Activated CD8-positive, alpha-beta memory T cell treated with anti-CD3 and anti-CD28 coated beads, Interleukin-2, amount 10 ng/mL, durations not matched to agents 7 days and 5 days (primary cell): ENCODE data around the gene STK17A. TPM values are rescaled to one million over a fixed set of nuclear protein-coding genes. Genes with fewer than 3 reads are reported as not detected.

Source experiments
- ATAC-seq: fragments of 150-1000 bp; cut with Tn5 transposase; one replicate; pipeline ENCODE4 v1.10.0; 2021; ENCODE audit warnings: moderate library complexity
- CTCF ChIA-PET: fragments of 350-600 bp; sonication (Branson Sonifier 250); formaldehyde crosslinking; loops from one replicate; lab custom pipeline; 2021; ENCODE audit warnings: antibody characterized with exemption; lab: Charles Lee
- DNase-seq: peaks from one replicate; pipeline ENCODE4 v3.0.0-alpha.2; 2020
- H3K27ac Mint-ChIP-seq: one replicate; pipeline ENCODE4 v1.8.0; 2021; ENCODE audit warnings: mild to moderate bottlenecking, mixed read lengths
- H3K27me3 Mint-ChIP-seq: one replicate; pipeline ENCODE4 v1.8.0; 2021; ENCODE audit warnings: mixed read lengths
- H3K36me3 Mint-ChIP-seq: one replicate; pipeline ENCODE4 v1.8.0; 2021; ENCODE audit warnings: mild to moderate bottlenecking, mixed read lengths
- H3K4me1 Mint-ChIP-seq: one replicate; pipeline ENCODE4 v1.8.0; 2021; ENCODE audit warnings: mixed read lengths
- H3K4me3 Mint-ChIP-seq: one replicate; pipeline ENCODE4 v1.8.0; 2021; ENCODE audit warnings: mild to moderate bottlenecking, moderate library complexity, mixed read lengths
- H3K9me3 Mint-ChIP-seq: one replicate; pipeline ENCODE4 v1.8.0; 2022; ENCODE audit warnings: low read depth, mixed read lengths
- total RNA-seq, 2 experiments: library from RNA; stranded (reverse); gene quantifications; one replicate each; pipeline ENCODE4 v1.2.3, GENCODE V29; 2021

Gene STK17A
- total RNA-seq, 2 experiments from 2014 or later, result 84.9 to 86.1 TPM

- CTCF ChIA-PET, result interaction anchor here (0.7 to 11.3 kb wide), 4 partner anchors 13 to 69 kb away, joined by 3 to 90 read pairs (median 5); partner anchors contain the start of gene STK17A
- ATAC-seq (no peak), DNase-seq (no peak)
- Mint-ChIP-seq H3K27me3 (no peaks in the 10 kb centered on the region), H3K9me3 (no peaks in the 10 kb centered on the region), H3K36me3 (peaks cover 83% of the 10 kb centered on the region), H3K4me1 (peaks cover 82% of the 10 kb centered on the region), H3K27ac (peak overlapping the region; percentile 14), H3K4me3 (no peak overlapping the region)
Measured at GRCh38 chr7:43630482-43630881, 47.6 kb downstream of the STK17A start.

GRCh38 chr7:43631559-43631958, 48.7 kb downstream of the STK17A start:
- peak overlapping the region; percentile 59 for H3K27ac Mint-ChIP-seq

GRCh38 chr7:43632746-43633145, 49.8 kb downstream of the STK17A start:
- Mint-ChIP-seq H3K4me1 (peaks cover 84% of the 10 kb centered on the region), H3K27ac (peak overlapping the region; percentile 54), H3K4me3 (no peak overlapping the region), H3K27me3 (no peaks in the 10 kb centered on the region), H3K36me3 (peaks cover 82% of the 10 kb centered on the region), H3K9me3 (no peaks in the 10 kb centered on the region)
- CTCF ChIA-PET, result interaction anchor here (2.3 to 11.3 kb wide), 2 partner anchors 37 to 48 kb away, joined by 5 to 90 read pairs; partner anchors contain the start of gene STK17A
- DNase-seq (no peak), ATAC-seq (no peak)

More at GRCh38 chr7:43631559-43631958, 48.7 kb downstream of the STK17A start:
- Mint-ChIP-seq H3K4me1 (peaks cover 81% of the 10 kb centered on the region), H3K27me3 (no peaks in the 10 kb centered on the region), H3K36me3 (peaks cover 83% of the 10 kb centered on the region), H3K9me3 (no peaks in the 10 kb centered on the region), H3K4me3 (no peak overlapping the region)
- DNase-seq, result no peak
- CTCF ChIA-PET, result interaction anchor here (0.9 to 11.3 kb wide), 3 partner anchors 20 to 68 kb away, joined by 3 to 90 read pairs (median 3); partner anchors contain the start of gene STK17A
- peak; percentile 49 for ATAC-seq

GRCh38 chr7:43634384-43634783, 51.5 kb downstream of the STK17A start:
- ATAC-seq (no peak), DNase-seq (no peak)
- CTCF ChIA-PET, result interaction anchor here (1.5 to 11.3 kb wide), 4 partner anchors 36 to 204 kb away, joined by 4 to 90 read pairs (median 6); partner anchors contain the start of gene STK17A
- H3K9me3 Mint-ChIP-seq, result no peaks in the 10 kb centered on the region
- H3K4me1 Mint-ChIP-seq, result peaks cover 79% of the 10 kb centered on the region
- H3K36me3 Mint-ChIP-seq, result peaks cover 76% of the 10 kb centered on the region
- H3K4me3 Mint-ChIP-seq, result no peak overlapping the region
- no peak overlapping the region for H3K27ac Mint-ChIP-seq
- no peaks in the 10 kb centered on the region for H3K27me3 Mint-ChIP-seq

- no peak overlapping the region for H3K4me3 Mint-ChIP-seq
- no peak for DNase-seq
- CTCF ChIA-PET, result interaction anchor here (11.3 kb wide), 1 partner anchor 51 kb away, joined by 90 read pairs; the partner anchor contains the start of gene STK17A
- peaks cover 82% of the 10 kb centered on the region for H3K36me3 Mint-ChIP-seq
- H3K27me3 Mint-ChIP-seq, result no peaks in the 10 kb centered on the region
- H3K9me3 Mint-ChIP-seq, result no peaks in the 10 kb centered on the region
- H3K27ac Mint-ChIP-seq, result no peak overlapping the region
- peaks cover 77% of the 10 kb centered on the region for H3K4me1 Mint-ChIP-seq
- no peak for ATAC-seq
Measured at GRCh38 chr7:43636093-43636492, 53.2 kb downstream of the STK17A start.

GRCh38 chr7:43637114-43637806, 54.4 kb downstream of the STK17A start:
- Mint-ChIP-seq H3K4me1 (peaks cover 72% of the 10 kb centered on the region), H3K4me3 (no peak overlapping the region), H3K27me3 (no peaks in the 10 kb centered on the region), H3K27ac (peak overlapping the region; percentile 85), H3K36me3 (peaks cover 79% of the 10 kb centered on the region), H3K9me3 (no peaks in the 10 kb centered on the region)
- peak; percentile 79 for ATAC-seq
- DNase-seq, result no peak
- CTCF ChIA-PET, result interaction anchor here (0.9 to 3.5 kb wide), 3 partner anchors 54 to 62 kb away, joined by 4 to 29 read pairs (median 5); partner anchors contain the start of gene STK17A

GRCh38 chr7:43639858-43640491, 57.1 kb downstream of the STK17A start:
- peak overlapping the region; percentile 64 for H3K27ac Mint-ChIP-seq
- no peaks in the 10 kb centered on the region for H3K9me3 Mint-ChIP-seq
- no peak overlapping the region for H3K4me3 Mint-ChIP-seq
- H3K36me3 Mint-ChIP-seq, result peaks cover 74% of the 10 kb centered on the region
- DNase-seq, result no peak
- CTCF ChIA-PET, result interaction anchor here (1.0 to 3.6 kb wide), 6 partner anchors 11 to 199 kb away, joined by 3 to 29 read pairs (median 4); partner anchors contain the start of gene STK17A
- peaks cover 75% of the 10 kb centered on the region for H3K4me1 Mint-ChIP-seq
- H3K27me3 Mint-ChIP-seq, result no peaks in the 10 kb centered on the region
- ATAC-seq, result no peak

GRCh38 chr7:43640679-43641078, 57.8 kb downstream of the STK17A start:
- no peak for ATAC-seq
- no peak for DNase-seq
- H3K4me1 Mint-ChIP-seq, result peaks cover 76% of the 10 kb centered on the region
- no peak overlapping the region for H3K4me3 Mint-ChIP-seq
- no peak overlapping the region for H3K27ac Mint-ChIP-seq
- no peaks in the 10 kb centered on the region for H3K27me3 Mint-ChIP-seq
- CTCF ChIA-PET, result interaction anchor here (1.0 to 3.6 kb wide), 4 partner anchors 11 to 198 kb away, joined by 3 to 29 read pairs (median 12); partner anchors contain the start of gene STK17A
- H3K9me3 Mint-ChIP-seq, result no peaks in the 10 kb centered on the region
- peaks cover 74% of the 10 kb centered on the region for H3K36me3 Mint-ChIP-seq

GRCh38 chr7:43642897-43643630, 60.2 kb downstream of the STK17A start:
- no peaks in the 10 kb centered on the region for H3K27me3 Mint-ChIP-seq
- peaks cover 78% of the 10 kb centered on the region for H3K4me1 Mint-ChIP-seq
- CTCF ChIA-PET, result interaction anchor here (1.1 to 11.0 kb wide), 4 partner anchors 13 to 61 kb away, joined by 3 to 90 read pairs (median 46); partner anchors contain the start of gene STK17A
- H3K9me3 Mint-ChIP-seq, result no peaks in the 10 kb centered on the region
- peaks cover 62% of the 10 kb centered on the region for H3K36me3 Mint-ChIP-seq
- ATAC-seq, result peak; percentile 31
- H3K27ac Mint-ChIP-seq, result peak overlapping the region; percentile 74
- no peak for DNase-seq
- no peak overlapping the region for H3K4me3 Mint-ChIP-seq

- Mint-ChIP-seq H3K4me1 (peaks cover 83% of the 10 kb centered on the region), H3K27ac (peak overlapping the region; percentile 74), H3K4me3 (no peak overlapping the region), H3K36me3 (peaks cover 59% of the 10 kb centered on the region), H3K27me3 (no peaks in the 10 kb centered on the region), H3K9me3 (no peaks in the 10 kb centered on the region)
- CTCF ChIA-PET, result interaction anchor here (1.1 to 11.0 kb wide), 4 partner anchors 14 to 61 kb away, joined by 3 to 90 read pairs (median 43); partner anchors contain the start of gene STK17A
- no peak for ATAC-seq
- no peak for DNase-seq
Measured at GRCh38 chr7:43643846-43644245, 60.9 kb downstream of the STK17A start.

- no peak for DNase-seq
- peak overlapping the region; percentile 97 for H3K27ac Mint-ChIP-seq
- peak overlapping the region; percentile 76 for H3K4me3 Mint-ChIP-seq
- peaks cover 46% of the 10 kb centered on the region for H3K36me3 Mint-ChIP-seq
- no peak for ATAC-seq
- CTCF ChIA-PET, result interaction anchor here (1.2 to 11.0 kb wide), 8 partner anchors 44 to 194 kb away, joined by 3 to 90 read pairs (median 4); partner anchors contain the start of gene STK17A
- no peaks in the 10 kb centered on the region for H3K27me3 Mint-ChIP-seq
- H3K9me3 Mint-ChIP-seq, result no peaks in the 10 kb centered on the region
- peaks cover 89% of the 10 kb centered on the region for H3K4me1 Mint-ChIP-seq
Measured at GRCh38 chr7:43645699-43646226, 62.9 kb downstream of the STK17A start.

GRCh38 chr7:43646603-43647338, 63.9 kb downstream of the STK17A start:
- DNase-seq (no peak), ATAC-seq (no peak)
- CTCF ChIA-PET, result interaction anchor here (1.2 to 11.0 kb wide), 6 partner anchors 43 to 191 kb away, joined by 3 to 90 read pairs (median 6); partner anchors contain the start of gene STK17A
- Mint-ChIP-seq H3K27me3 (no peaks in the 10 kb centered on the region), H3K36me3 (peaks cover 44% of the 10 kb centered on the region), H3K27ac (peak overlapping the region; percentile 97), H3K4me3 (peak overlapping the region; percentile 76), H3K4me1 (peaks cover 92% of the 10 kb centered on the region), H3K9me3 (no peaks in the 10 kb centered on the region)
